Islet precursor cell (in vitro differentiated cells): Measurements from ENCODE around the gene DOCK10.
A peak's percentile ranks its signal among the peaks of the same experiment; 100 is the strongest.

Source experiments
- DNase-seq: peaks from one replicate; pipeline ENCODE4 v3.0.0-alpha.2; 2018

Gene DOCK10

DNA sequence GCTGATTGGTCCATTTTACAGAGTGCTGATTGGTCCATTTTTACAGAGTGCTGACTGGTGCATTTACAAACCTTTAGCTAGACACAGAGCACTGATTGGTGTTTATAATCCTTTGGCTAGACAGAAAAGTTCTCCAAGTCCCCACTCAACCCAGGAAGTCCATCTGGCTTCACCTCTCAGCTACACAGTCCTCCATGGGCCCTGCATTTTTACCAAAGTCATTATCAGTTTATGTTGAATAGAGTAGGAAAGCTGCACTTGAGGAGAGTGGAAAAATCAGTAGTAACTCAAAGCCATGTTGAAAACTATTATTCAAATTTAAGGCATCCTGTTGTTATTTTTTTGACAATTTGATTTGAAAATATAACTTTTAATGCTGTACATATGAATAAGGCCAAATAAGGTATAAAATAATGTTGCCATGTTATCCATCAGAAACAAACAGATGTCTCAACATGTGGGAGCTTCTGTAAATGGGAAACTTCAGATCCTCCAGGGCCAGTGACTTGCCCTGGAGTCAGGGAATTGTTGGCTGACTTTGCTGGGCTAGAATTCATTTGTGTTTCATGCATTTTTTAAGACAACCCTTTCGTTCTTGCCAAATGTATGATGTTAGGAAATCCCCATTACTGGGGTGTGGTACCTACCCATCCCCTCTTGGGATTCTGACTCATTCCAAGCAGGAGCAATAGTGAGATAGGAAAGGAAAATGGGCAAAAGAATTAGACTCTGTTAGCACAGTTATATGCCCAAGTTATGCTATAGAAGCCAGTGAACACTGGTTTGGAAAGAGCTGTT, 288.3 kb downstream of the DOCK10 start:
- DNase-seq: no peak

DNA sequence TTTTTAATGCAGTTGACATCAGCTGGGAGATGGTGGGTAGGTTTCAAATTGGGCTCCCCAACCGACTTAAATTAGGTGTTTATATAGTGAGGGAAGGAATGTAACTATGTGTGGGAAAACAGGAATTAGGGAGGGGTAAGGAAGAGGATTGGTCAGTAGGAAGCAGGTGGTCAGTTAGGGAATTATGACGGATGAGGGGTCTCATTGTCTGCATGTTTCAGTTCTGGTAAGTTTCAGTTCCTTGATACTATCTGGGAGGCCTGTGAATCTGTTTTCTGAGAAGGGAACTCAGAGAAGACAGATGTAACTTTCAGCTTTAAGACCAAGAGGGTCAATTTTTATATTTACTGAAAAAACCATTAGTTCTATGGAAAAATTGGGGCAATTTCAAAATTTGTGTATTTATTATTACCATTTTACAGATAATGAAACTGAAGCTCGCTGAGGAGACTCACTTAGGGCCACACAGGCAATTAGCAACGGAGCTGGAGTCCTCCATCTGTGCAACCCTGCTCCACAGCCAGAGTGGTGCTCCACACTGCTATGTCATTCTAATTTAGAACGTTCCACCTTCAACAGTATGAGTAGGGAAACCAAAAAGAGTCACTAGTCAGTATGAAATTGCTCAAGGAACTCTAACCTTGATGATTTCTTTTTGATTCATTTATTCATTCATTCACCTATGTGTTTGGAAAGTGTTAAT, 290.1 kb downstream of the DOCK10 start:
- DNase-seq: no peak

GRCh38 chr2:224749136-224749535, 293.1 kb downstream of the DOCK10 start:
- no peak for DNase-seq

DNA sequence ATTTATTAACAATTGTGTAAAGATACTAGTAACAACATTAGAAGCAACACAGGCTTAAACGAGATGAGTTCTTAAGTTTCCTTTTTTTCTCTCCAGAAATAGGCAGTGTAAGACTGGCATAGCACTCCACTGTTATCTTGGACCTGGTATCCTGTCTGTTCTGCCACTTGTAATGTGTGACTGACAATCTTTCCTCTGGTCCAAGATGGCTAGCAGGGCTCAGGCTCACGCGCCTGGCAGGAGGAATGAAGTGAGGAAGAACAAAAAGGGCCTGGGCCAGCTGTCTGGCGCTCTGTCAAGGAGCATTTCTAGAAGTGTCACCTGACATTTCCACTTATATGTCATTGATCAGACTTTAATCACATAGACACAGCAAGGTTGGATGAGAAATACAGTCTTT, 294.5 kb downstream of the DOCK10 start:
- DNase-seq: no peak

GRCh38 chr2:224736227-224736626, 306.0 kb downstream of the DOCK10 start:
- DNase-seq: no peak

DNA sequence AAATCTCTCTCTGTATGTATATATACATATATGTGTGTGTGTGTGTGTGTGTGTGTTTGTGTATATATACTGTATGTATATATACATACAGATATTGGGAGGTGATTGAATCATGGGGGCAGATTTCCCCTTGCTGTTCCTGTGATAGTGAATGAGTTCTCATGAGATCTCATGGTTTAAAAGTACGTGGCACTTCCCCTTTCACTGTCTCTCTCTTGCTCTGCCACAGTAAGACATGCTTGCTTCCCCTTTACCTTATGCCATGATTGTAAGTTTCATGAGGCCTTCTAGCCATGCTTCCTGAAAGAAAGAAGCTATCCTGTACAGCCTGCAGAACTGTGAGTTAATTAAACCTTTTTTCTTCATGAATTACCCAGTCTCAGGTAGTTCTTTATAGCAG, 307.3 kb downstream of the DOCK10 start:
- DNase-seq: no peak

GRCh38 chr2:224731665-224732064, 310.6 kb downstream of the DOCK10 start:
- no peak for DNase-seq

DNA sequence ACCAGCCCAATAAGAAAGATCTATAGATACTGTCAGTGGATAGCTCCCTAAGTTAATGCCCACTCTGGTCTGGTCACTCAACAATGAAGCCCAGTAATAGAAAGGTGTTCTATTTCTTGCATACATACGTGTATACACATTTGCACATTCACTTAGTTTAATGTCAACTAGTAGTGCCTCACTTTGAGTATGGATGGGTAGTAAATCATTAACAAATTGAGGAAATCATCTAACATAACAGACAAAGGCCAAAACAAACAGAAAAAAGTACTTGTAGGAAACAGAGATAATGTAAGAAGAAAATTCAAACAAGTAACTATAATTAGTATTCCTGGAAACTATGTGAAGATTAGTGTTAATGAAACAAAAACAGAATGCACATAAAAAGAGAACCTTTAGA, 312.8 kb downstream of the DOCK10 start:
- no peak for DNase-seq

GRCh38 chr2:224724331-224724730, 317.9 kb downstream of the DOCK10 start:
- no peak for DNase-seq

- no peak for DNase-seq
Measured at GRCh38 chr2:224723586-224724217, 318.6 kb downstream of the DOCK10 start.

DNA sequence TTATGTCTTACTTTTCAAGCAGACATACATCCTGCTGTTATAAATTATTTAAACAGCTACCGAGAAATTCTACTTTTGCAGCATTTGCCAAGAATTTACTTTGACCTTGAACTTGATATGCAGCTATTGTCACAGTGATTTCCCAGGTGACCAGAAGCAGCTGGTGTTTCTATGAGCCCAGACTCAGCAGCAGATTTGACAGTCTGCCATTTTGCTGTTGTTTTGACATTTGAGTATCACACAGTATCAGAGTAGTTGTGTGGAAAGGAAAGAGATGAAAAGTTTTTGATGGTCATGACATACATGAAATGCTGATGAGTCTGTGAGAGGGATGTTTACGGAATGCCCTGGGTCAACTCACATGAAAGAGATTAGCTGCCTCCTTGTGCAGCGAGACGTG, 319.5 kb downstream of the DOCK10 start:
- no peak for DNase-seq

GRCh38 chr2:224722250-224722649, 320.0 kb downstream of the DOCK10 start:
- DNase-seq: peak; percentile 76

GRCh38 chr2:224716921-224717320, 325.3 kb downstream of the DOCK10 start:
- no peak for DNase-seq

DNA sequence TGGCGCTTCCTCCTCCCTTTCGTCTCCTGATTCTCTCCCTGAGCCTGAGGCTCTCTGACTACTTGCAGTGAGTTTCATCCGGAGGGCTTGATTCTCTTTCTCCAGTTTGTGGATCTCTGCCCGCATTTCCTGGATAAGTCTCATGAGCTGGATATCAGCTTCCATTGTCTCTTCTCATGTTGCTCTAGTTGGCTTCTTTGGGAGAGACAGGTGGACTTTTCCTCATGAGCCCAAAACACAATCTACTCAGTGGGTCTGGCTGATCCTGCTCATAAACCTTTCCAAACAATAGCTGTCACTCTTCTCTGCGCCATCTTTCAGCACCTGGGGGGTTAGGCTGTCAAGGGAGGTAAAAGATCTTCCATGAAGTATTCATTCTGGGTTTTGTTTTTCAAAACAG, 326.1 kb downstream of the DOCK10 start, which contains the start of gene CCDC195:
TSS of gene CCDC195 (minus strand) at position 165 of the 400 bp plus-strand sequence. CDS start at position 165, 0 bp downstream.
- no peak for DNase-seq
